ENCODE measurements around the gene IL7R.
"Not testable (repeated sequence)": the region's sequence is repeated elsewhere in the genome, so short reads cannot be mapped to it uniquely, and the experiment has no call there.

The IL7R gene

DNA sequence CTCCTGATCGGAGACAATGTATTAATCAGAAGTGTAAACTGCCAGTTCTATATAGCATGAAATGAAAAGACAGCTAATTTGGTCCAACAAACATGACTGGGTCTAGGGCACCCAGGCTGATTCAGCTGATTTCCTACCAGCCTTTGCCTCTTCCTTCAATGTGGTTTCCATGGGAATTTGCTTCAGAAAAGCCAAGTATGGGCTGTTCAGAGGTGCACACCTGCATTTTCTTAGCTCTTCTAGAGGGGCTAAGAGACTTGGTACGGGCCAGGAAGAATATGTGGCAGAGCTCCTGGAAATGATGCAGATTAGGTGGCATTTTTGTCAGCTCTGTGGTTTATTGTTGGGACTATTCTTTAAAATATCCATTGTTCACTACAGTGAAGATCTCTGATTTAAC lies 22.4 kb downstream of the IL7R start:
- no peak for DNase-seq

- no peak for DNase-seq
Measured at GRCh38 chr5:35879649-35880048, 23.0 kb downstream of the IL7R start.

- no peak for DNase-seq
Measured at GRCh38 chr5:35880156-35880555, 23.5 kb downstream of the IL7R start.

GRCh38 chr5:35881758-35882157 lies 25.1 kb downstream of the IL7R start:
- DNase-seq = no peak

GRCh38 chr5:35884191-35884769 lies 27.6 kb downstream of the IL7R start:
- DNase-seq = no peak

- DNase-seq = no peak
Measured at GRCh38 chr5:35884773-35885172, 28.1 kb downstream of the IL7R start.

- no peak for DNase-seq
Measured at GRCh38 chr5:35886381-35886780, 29.7 kb downstream of the IL7R start.

DNA sequence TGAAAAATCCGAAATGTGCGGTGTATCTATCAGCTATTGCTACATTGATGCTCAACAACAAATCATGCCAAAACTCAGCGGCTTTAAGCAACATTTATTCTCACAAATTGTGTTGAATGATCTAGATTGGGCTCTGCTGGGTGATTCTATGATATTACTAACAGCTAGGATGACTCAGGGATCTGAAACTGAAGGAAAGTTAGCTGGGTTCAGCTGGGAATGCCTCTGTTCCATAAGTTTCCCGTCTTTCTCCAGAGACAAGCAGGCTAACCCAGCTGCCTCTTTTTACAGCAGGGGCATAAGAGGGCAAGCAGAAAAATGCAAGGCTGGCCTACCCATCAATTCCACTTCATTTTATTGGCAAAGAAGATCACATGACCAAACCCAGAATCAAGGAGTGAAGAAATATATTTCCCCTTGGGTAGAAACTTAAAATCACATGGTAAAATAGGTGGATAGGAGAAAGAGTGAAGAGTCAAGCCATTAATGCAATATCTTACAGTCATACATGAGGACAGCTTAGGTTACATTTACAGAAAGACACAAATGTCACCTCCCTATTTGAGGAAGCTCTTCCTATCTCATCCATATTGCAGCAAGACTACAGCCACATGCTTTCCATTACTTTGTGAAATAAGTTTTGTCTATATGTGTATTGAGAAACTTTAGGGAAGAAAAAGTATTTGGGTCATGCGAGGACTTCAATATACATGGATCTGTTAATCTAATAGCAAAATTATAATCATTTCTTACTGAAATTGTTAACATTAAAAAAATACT lies 30.8 kb downstream of the IL7R start:
- no peak for DNase-seq

- DNase-seq = no peak
Measured at GRCh38 chr5:35890021-35891020, 33.6 kb downstream of the IL7R start.

DNA sequence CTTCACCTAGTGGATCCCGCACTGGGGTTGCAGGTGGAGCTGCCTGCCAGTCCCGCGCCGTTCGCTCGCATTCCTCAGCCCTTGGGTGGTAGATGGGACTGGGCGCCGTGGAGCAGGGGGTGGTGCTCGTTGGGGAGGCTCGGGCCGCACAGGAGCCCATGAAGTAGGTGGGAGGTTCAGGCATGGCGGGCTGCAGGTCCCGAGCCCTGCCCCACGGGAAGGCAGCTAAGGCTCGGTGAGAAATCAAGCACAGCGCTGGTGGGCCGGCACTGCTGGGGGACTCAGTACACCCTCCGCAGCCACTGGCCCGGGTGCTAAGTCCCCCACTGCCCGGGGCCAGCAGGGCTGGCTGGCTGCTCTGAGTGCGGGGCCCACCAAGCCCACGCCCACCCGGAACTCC lies 36.1 kb downstream of the IL7R start:
- DNase-seq = not testable (repeated sequence)

DNA sequence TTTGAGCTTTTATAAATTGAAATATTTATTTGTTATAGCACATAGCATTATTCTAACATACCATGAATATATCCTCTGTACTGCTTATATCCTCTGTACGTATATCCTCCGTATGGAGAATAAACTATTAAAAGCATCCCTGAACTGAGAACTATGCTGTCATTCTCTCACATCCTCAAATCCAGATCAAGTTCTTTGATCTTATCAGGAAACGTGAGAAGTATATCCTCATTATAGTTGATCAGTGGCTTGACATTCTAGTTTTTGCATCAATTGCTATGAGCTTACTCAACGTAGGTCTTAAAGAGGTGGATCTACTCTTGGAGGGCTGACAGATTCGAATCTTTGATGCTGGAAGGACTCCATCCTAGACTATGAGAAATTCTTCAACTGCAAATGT lies 37.4 kb downstream of the IL7R start:
- no peak for DNase-seq

DNA sequence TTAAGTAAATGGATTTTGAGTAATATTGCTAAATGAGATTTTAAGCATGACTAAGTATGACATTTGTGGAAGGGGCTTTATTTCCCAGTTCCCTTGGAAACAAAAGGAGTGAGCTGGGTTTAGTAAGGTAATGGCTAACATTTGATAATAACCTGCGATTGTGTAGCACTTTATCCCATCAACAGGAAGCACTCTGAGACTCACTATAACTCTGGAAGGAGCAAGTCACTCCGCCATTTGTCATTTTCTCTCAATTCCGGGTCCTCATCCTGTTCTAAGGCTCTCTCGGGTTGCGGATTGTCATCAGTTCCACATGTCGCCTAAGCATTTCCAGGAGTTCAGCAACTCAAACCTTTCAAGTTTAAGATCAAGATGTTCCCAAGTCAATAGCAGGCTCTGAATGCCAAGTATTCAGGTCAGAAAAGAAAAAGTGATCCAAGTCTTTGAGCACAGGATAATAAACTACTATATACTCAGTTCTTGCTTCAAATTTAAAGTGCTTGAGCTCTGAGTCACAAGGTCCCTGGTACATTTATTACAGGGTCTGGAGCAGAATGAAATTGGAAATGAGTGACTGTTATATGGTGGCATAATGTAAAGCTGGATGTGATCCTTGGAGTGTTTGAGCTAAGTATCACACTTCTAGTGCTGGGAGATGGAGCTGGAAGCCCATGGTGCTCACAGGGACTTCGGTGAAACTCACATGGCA lies 42.4 kb downstream of the IL7R start:
- no peak for DNase-seq

DNA sequence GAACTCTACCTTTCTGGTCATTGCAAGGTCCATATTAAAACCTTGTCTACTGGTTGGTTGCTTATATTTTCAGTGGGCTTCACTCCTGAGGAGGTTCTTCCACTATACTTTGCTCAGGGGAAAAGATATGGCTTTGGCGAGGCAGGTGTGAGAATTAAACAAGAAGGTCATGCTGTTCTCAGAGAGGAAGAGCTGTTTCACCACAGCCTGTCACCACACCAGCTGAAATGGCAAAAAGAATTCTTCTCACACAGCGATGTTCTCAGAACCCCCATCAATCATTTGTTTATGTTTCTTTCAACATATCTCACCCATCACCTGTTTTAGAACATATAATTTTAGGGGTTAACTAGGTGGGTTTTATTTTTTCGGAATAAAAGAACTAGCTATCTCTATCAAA lies 43.1 kb downstream of the IL7R start:
- DNase-seq = no peak

DNA sequence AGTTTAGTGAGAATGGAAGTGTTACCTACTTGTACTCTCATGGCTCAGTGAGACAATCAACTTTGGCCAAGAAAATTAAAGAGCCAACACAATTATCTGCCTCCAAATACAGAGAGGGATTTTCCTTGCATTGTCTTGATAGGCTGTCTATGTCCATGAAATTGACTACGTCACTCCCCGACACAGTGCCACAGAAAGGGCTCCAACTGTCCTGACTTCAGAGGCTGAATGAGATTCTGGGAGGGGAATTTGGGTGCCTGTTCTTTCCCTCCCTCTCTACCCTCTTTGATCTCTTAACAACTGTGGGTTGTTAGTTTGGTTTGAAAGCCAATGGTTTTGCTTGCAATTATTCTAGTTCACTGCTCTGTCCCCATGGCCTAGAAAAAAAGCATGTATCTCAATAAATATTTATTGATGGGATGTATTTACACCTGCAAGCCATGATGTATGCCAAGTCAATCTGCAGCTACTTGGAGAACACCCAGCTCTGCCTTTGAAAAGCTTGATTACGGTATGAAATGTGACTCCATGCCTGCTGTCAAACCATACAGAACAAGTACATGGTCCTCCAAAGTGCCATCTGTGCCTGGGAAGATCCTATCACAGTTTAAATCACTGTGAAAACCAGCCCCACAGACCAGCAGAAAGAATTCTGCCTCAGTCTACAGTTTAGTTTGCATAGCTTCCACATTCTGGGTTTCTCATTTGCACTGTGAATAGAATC lies 44.4 kb downstream of the IL7R start:
- DNase-seq = no peak

DNA sequence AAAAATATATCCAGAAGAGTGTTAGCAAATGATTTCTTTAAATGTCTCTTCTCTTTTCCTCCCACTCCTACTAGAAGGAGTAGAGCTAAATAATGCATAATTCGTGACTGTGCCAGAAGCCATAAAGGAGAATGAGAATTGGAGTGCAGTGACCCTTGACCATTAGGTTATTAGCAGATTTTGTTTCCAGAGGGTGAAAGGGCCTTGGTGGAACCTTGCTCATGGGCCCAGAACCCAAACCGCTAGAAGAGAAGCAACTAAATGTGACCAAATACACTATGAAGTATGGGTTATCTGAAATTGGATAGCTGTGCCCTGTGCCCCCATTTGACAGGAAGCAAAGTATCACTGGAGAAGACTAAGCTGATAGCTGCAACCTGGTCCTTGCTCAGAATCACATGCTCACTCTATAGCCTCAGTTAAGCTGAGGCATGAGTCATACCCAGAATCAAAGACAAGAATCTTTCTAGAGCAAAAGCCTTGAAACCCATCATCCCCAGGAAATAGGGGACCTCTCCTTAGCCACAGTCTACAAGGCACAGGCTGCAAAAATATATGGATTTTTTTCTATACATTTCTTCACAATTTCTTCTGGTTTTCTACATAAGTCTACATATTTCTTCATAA lies 45.5 kb downstream of the IL7R start:
- no peak for DNase-seq

- no peak for DNase-seq
Measured at GRCh38 chr5:35903631-35904203, 47.0 kb downstream of the IL7R start.

- DNase-seq = no peak
Measured at GRCh38 chr5:35904443-35905132, 47.9 kb downstream of the IL7R start.

DNA sequence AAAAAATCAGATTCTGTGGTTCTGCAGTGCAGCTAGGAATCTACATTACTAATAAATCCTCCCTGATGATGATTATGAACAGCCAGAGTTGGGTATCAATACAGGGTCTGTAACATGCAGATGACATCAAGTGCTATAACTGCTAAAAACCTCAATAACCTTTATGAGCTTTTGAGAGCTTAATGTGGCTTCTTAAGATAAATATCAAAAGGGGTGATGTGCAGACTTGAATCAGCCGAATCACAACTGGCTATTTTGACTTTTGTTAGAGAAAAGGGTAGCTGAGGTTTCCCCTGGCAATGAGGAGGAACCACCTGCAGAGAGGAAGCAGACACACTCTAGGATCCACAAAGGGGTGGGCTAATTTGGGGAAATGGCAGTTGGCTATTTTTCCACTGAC lies 51.5 kb downstream of the IL7R start:
- DNase-seq = no peak

DNA sequence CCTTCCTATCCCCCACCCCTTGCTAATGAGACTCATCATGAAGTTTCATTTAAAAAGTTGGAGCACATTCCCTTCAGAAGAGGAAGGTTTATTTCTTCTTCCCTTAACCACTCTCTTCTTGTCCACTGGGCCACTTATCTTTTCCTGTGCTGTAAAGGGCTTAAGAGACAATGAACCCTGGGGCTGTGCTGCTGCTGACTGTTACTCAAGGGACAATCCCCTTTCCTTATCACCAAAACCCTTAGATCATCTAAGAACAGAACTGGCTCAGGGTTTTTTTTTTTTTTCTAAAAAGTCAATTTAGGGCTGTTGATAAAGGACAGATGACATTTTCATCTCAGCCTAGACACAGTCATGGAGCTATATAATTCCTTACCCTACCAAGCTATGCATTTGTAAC lies 52.1 kb downstream of the IL7R start:
- no peak for DNase-seq

GRCh38 chr5:35919191-35919590 lies 62.5 kb downstream of the IL7R start:
- no peak for DNase-seq

- no peak for DNase-seq
Measured at GRCh38 chr5:35920890-35921289, 64.2 kb downstream of the IL7R start.

Data from effector CD8-positive, alpha-beta T cell (primary cell).